GM13977 (cell line): ENCODE data around the gene AIFM3.

ENCODE experiments used
- DNase-seq: peaks from one replicate; pipeline ENCODE4 v3.0.0; 2012; ENCODE audit warnings: low spot score
- CTCF ChIP-seq: IDR thresholded peaks from 2 replicates; pipeline ENCODE4 v1.5.1; 2012; ENCODE audit warnings: mild to moderate bottlenecking, control low read depth; ENCODE audit not compliant: insufficient read depth; ENCODE audit errors: extremely low read depth, missing control alignments
- in situ Hi-C: fragments of 300-500 bp; cut with MboI; formaldehyde crosslinking; loops from one replicate; pipeline ENCODE4 v1.12.0; 2022; ENCODE audit warnings: low sequenced_read_pairs, low pct_unique_long_range_greater_than_20kb, mixed read lengths, inconsistent platforms; ENCODE audit not compliant: unreplicated experiment

The AIFM3 gene

GRCh38 chr22:21012446-21013407 lies 45.7 kb downstream of the AIFM3 start:
- in situ Hi-C loops, result no loop called here
- no peak for TF ChIP-seq CTCF
- DNase-seq, result no peak

GRCh38 chr22:21013657-21014201 lies 46.7 kb downstream of the AIFM3 start:
- in situ Hi-C loops, result no loop called here

GRCh38 chr22:21014202-21014725 lies 47.2 kb downstream of the AIFM3 start:
- peak; percentile 95 for DNase-seq
- in situ Hi-C loops, result no loop called here
- TF ChIP-seq CTCF, result no peak

More at GRCh38 chr22:21013657-21014201, 46.7 kb downstream of the AIFM3 start:
- TF ChIP-seq CTCF, result no peak
- no peak for DNase-seq

GRCh38 chr22:21014726-21015465 lies 47.8 kb downstream of the AIFM3 start, which contains the start of gene P2RX6:
TSS of gene P2RX6 (plus strand) at chr22:21015165. CDS start at chr22:21015175, 10 bp downstream.
- DNase-seq, result no peak
- no peak for TF ChIP-seq CTCF
- in situ Hi-C loops, result no loop called here

- TF ChIP-seq CTCF, result no peak
- no peak for DNase-seq
- in situ Hi-C loops, result no loop called here
These were observed 48.5 kb downstream of the AIFM3 start for GRCh38 chr22:21015466-21016006.
